ENCODE measurements around the gene PPFIBP1. TPM values are rescaled to one million over a fixed set of nuclear protein-coding genes. Genes with fewer than 3 reads are reported as not detected.

The PPFIBP1 gene
- total RNA-seq, 2 donors from 2014 or later: 98.5 to 213 TPM

DNA sequence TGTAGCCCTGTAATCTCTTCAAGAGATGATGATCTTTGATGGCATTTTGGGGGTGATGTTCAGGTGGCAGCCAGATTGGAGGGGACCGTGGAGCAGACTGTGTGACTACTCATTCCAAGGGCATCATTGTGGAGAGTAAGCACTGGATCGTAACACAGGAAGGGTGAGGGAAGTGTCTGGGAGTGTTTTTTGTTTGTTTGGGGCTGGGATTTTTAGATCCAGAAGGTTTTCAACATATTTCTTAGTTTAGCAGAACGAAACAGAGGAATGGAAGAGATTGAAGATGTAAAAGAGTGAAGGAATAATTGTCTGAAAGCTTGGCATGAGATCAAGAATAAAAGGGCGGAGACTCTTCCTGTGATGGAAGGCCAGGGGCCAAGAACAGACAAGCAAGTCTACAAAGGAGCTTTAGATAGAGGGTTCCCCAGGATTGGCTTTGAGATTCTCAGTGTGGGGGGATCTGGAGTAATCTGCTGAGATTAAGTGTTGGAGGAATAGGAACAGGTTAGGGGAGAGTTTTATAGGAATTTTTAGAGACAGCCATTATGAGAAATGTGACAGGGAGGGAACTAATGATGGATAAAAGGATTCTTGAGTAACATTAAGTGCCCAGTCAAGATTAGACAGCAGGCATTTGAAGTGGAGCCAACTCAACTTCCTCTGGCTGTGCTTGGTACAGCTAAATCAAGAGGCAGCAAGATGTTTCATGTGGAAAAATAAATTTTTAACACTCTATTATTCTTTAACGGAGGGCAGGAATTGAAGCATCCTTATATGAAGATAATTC is 92.5 kb downstream of the PPFIBP1 start:
- H3K4me3 Mint-ChIP-seq: no peak overlapping the region
- 91 to 93% methylated on average over 2 to 5 of the region's 5 CpGs for WGBS, 2 experiments (ENCODE audit: insufficient coverage in 1 of 2, insufficient read length in 1 of 2)
- H3K4me1 Mint-ChIP-seq: peaks cover 29% of the 10 kb centered on the region
- H3K9me3 Mint-ChIP-seq: no peaks in the 10 kb centered on the region
- Histone ChIP-seq H3K36me3 (ENCODE audit: control insufficient read depth, insufficient read depth, low read length) (peaks cover 8% of the 10 kb centered on the region), H3K9me3 (ENCODE audit: control insufficient read depth, low read length) (no peaks in the 10 kb centered on the region), H3K4me1 (ENCODE audit: control insufficient read depth, insufficient read depth, low read length) (peaks cover 8% of the 10 kb centered on the region), H3K27me3 (ENCODE audit: control insufficient read depth, insufficient read depth, low read length, poor library complexity, severe bottlenecking) (no peaks in the 10 kb centered on the region), H3K4me3 (ENCODE audit: low read length) (no peak overlapping the region), H3K9ac (ENCODE audit: extremely low read depth, low read length, poor library complexity, severe bottlenecking) (no peak overlapping the region), H3K27ac (ENCODE audit: low read depth, low read length) (no peak overlapping the region)
- peaks cover 31% of the 10 kb centered on the region for H3K36me3 Mint-ChIP-seq (ENCODE audit: low read depth)
- DNase-seq: no peak
- TF ChIP-seq, protein P1, sequence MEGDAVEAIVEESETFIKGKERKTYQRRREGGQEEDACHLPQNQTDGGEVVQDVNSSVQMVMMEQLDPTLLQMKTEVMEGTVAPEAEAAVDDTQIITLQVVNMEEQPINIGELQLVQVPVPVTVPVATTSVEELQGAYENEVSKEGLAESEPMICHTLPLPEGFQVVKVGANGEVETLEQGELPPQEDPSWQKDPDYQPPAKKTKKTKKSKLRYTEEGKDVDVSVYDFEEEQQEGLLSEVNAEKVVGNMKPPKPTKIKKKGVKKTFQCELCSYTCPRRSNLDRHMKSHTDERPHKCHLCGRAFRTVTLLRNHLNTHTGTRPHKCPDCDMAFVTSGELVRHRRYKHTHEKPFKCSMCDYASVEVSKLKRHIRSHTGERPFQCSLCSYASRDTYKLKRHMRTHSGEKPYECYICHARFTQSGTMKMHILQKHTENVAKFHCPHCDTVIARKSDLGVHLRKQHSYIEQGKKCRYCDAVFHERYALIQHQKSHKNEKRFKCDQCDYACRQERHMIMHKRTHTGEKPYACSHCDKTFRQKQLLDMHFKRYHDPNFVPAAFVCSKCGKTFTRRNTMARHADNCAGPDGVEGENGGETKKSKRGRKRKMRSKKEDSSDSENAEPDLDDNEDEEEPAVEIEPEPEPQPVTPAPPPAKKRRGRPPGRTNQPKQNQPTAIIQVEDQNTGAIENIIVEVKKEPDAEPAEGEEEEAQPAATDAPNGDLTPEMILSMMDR (conservative IDR thresholded peaks at IDR 0.05): no peak
- H3K27ac Mint-ChIP-seq: no peak overlapping the region
- H3K27me3 Mint-ChIP-seq (ENCODE audit: insufficient read depth): no peaks in the 10 kb centered on the region

DNA sequence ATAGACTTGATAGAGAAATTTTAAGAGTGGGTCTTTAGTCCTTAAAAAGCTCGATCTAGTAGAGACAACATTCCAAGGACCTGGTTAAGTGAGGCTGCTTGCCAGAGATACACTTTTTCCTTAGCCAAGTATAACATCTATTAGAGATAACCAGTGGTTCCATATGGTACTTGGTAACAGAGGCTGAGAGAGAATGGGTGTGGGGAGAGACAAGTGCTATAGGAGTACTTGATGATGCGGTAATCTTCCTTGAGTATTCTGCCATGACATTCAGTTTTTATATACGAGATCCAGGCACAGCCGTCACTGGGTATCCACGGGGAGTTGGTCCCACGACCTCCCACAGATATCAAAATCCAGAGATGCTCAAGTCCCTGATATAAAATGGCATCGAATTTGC is 94.8 kb downstream of the PPFIBP1 start:
- Histone ChIP-seq H3K27ac (ENCODE audit: low read depth, low read length) (no peak overlapping the region), H3K4me1 (ENCODE audit: control insufficient read depth, insufficient read depth, low read length) (peaks cover 8% of the 10 kb centered on the region), H3K9me3 (ENCODE audit: control insufficient read depth, low read length) (no peaks in the 10 kb centered on the region), H3K4me3 (ENCODE audit: low read length) (no peak overlapping the region), H3K36me3 (ENCODE audit: control insufficient read depth, insufficient read depth, low read length) (peaks cover 5% of the 10 kb centered on the region), H3K27me3 (ENCODE audit: control insufficient read depth, insufficient read depth, low read length, poor library complexity, severe bottlenecking) (no peaks in the 10 kb centered on the region), H3K9ac (ENCODE audit: extremely low read depth, low read length, poor library complexity, severe bottlenecking) (no peak overlapping the region)
- no peak for DNase-seq
- H3K4me1 Mint-ChIP-seq: peaks cover 30% of the 10 kb centered on the region
- H3K4me3 Mint-ChIP-seq: no peak overlapping the region
- no peaks in the 10 kb centered on the region for H3K27me3 Mint-ChIP-seq (ENCODE audit: insufficient read depth)
- 96 to 100% methylated on average over 5 to 7 of the region's 7 CpGs for WGBS, 2 experiments (ENCODE audit: insufficient coverage in 1 of 2, insufficient read length in 1 of 2)
- H3K9me3 Mint-ChIP-seq: no peaks in the 10 kb centered on the region
- peaks cover 20% of the 10 kb centered on the region for H3K36me3 Mint-ChIP-seq (ENCODE audit: low read depth)
- TF ChIP-seq, protein P1 (conservative IDR thresholded peaks at IDR 0.05): no peak
- H3K27ac Mint-ChIP-seq: no peak overlapping the region

DNA sequence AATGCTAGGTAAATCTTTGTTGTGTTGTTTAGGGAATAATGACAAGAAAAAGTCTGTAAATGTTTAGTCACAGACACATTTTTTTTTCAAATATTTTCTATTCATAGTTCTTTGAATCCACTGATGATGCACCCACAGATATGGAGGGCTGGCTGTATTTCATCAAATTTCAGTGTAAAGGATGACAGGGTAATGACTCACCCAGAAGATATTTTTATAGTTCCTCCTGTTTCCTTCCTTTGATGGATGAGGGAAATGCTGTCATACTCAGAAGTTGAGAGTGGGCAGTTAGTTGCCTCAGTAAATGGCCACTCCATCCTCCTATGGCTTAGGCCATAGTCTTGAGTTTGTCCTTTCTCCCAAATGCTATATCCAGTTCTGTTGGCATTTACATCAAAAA is 95.3 kb downstream of the PPFIBP1 start:
- no peaks in the 10 kb centered on the region for H3K9me3 Mint-ChIP-seq
- H3K4me3 Mint-ChIP-seq: no peak overlapping the region
- TF ChIP-seq, protein P1 (conservative IDR thresholded peaks at IDR 0.05): no peak
- H3K4me1 Mint-ChIP-seq: peaks cover 31% of the 10 kb centered on the region
- no peak overlapping the region for H3K27ac Mint-ChIP-seq
- no peak overlapping the region for H3K9ac ChIP-seq (ENCODE audit: extremely low read depth, low read length, poor library complexity, severe bottlenecking)
- H3K27ac ChIP-seq (ENCODE audit: low read depth, low read length): no peak overlapping the region
- H3K27me3 ChIP-seq (ENCODE audit: control insufficient read depth, insufficient read depth, low read length, poor library complexity, severe bottlenecking): no peaks in the 10 kb centered on the region
- H3K36me3 Mint-ChIP-seq (ENCODE audit: low read depth): peaks cover 18% of the 10 kb centered on the region
- DNase-seq: no peak
- no peak overlapping the region for H3K4me3 ChIP-seq (ENCODE audit: low read length)
- no peaks in the 10 kb centered on the region for H3K9me3 ChIP-seq (ENCODE audit: control insufficient read depth, low read length)
- H3K36me3 ChIP-seq (ENCODE audit: control insufficient read depth, insufficient read depth, low read length): peaks cover 5% of the 10 kb centered on the region
- H3K4me1 ChIP-seq (ENCODE audit: control insufficient read depth, insufficient read depth, low read length): peaks cover 8% of the 10 kb centered on the region
- no peaks in the 10 kb centered on the region for H3K27me3 Mint-ChIP-seq (ENCODE audit: insufficient read depth)
